Astrocyte of the cerebellum (primary cell): Measurements from ENCODE around the gene XKR7.

Experiments used
- DNase-seq: peaks from one replicate; pipeline ENCODE4 v3.0.0-alpha.2; 2011; ENCODE audit warnings: low read depth
- H3K4me3 ChIP-seq: 2 replicates; pipeline ENCODE4 v1.5.1; 2011; ENCODE audit warnings: mild to moderate bottlenecking, low read depth, low read length, moderate library complexity
- in situ Hi-C: cut with HindIII; loops from 2 replicates; pipeline ENCODE4 v1.10.0; 2017; ENCODE audit warnings: low sequenced_read_pairs
- TF ChIP-seq, protein P1 (sequence below): IDR thresholded peaks from 2 replicates; pipeline ENCODE4 v1.5.1; 2012; ENCODE audit warnings: low read length, low read depth, moderate library complexity, mild to moderate bottlenecking; ENCODE audit errors: missing control alignments

Gene XKR7

DNA sequence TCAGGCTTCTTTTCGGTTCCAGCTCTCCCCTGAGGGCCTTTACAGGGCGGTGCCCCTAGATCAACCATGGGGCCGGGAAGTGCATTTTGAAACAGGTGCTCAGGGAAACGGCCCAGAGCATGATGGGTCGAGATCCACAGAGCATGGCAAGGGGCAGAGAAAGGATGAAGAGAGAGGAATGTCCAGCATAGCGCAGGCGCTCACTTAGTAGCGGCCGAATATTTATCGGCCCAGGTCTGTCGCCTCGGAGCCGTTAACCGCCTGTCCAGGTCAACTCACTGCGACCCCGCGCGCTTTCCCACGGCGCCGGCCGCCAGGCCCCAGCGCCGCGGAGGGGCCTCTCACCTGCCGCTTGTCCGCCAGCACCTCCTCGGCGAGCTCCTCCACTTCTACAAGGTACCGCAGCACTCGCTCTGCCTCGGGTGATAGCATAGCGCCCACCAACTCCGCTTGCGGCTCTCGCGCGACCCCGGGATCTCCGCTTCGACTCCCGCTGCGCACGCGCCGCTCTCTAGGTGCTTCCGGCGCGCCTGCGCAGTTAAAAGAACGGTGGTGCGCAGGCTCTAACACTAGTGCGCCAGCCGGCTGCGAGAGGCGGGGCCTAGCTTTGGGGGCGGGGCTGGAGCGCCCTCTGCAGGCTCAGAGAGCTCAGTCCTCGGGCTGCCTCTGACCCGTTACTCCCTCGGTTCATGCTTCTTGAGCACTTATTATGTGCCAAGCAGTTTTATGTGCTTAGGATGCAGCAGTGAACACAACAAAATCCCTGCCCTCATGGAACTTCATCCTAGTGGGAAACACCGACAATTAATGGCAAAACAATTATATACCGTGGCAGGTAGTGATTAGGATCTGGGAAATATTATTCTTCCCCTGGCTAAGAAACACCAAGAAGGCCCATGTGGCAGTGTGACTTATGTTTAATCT is 16.2 kb upstream of the XKR7 start, which contains the start of gene PDRG1:
Gene PDRG1, minus strand, starts transcription at position 517 of the 924 bp plus-strand sequence. Its CDS starts 85 bp downstream, at position 432.
- peak; percentile 88 for DNase-seq
- peak within 1 kb of the TSS; percentile 76 for H3K4me3 ChIP-seq
- TF ChIP-seq, protein P1, sequence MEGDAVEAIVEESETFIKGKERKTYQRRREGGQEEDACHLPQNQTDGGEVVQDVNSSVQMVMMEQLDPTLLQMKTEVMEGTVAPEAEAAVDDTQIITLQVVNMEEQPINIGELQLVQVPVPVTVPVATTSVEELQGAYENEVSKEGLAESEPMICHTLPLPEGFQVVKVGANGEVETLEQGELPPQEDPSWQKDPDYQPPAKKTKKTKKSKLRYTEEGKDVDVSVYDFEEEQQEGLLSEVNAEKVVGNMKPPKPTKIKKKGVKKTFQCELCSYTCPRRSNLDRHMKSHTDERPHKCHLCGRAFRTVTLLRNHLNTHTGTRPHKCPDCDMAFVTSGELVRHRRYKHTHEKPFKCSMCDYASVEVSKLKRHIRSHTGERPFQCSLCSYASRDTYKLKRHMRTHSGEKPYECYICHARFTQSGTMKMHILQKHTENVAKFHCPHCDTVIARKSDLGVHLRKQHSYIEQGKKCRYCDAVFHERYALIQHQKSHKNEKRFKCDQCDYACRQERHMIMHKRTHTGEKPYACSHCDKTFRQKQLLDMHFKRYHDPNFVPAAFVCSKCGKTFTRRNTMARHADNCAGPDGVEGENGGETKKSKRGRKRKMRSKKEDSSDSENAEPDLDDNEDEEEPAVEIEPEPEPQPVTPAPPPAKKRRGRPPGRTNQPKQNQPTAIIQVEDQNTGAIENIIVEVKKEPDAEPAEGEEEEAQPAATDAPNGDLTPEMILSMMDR = peak; percentile 93
- in situ Hi-C loops = no loop called here

DNA sequence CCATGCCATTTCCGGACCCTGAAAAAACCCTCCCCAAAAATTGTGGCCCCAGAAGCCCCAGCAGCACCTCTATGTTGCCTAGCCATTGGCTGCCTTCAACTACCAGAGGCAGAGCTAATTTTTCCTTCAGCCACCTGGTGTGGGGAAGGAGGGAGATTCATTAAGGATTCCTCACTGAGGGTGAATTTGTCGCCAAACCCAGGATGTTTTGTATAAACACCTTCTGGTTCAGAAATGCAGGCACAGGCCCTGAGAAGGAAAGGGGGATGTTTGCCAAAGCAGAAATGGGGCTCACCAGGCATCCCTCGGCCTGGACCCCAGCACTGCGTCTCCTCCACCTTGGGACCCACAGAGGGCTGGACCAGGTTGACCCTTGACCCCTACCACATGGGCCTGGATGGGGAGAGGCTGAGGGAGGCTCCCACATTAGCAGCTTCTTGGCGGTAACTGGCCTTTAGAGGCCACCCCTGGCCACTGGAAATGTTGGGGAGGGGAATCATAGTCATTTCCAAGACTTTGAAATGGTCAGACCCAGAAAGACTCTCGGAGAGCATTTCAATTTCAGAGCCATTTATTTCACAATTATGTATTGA is 14.3 kb upstream of the XKR7 start:
- in situ Hi-C loops = no loop called here
- H3K4me3 ChIP-seq = no peak overlapping the region
- TF ChIP-seq, protein P1 = no peak
- DNase-seq = no peak

GRCh38 chr20:31954500-31954899 is 13.5 kb upstream of the XKR7 start:
- DNase-seq = no peak
- TF ChIP-seq, protein P1 = no peak
- in situ Hi-C loops = no loop called here
- H3K4me3 ChIP-seq = no peak overlapping the region

DNA sequence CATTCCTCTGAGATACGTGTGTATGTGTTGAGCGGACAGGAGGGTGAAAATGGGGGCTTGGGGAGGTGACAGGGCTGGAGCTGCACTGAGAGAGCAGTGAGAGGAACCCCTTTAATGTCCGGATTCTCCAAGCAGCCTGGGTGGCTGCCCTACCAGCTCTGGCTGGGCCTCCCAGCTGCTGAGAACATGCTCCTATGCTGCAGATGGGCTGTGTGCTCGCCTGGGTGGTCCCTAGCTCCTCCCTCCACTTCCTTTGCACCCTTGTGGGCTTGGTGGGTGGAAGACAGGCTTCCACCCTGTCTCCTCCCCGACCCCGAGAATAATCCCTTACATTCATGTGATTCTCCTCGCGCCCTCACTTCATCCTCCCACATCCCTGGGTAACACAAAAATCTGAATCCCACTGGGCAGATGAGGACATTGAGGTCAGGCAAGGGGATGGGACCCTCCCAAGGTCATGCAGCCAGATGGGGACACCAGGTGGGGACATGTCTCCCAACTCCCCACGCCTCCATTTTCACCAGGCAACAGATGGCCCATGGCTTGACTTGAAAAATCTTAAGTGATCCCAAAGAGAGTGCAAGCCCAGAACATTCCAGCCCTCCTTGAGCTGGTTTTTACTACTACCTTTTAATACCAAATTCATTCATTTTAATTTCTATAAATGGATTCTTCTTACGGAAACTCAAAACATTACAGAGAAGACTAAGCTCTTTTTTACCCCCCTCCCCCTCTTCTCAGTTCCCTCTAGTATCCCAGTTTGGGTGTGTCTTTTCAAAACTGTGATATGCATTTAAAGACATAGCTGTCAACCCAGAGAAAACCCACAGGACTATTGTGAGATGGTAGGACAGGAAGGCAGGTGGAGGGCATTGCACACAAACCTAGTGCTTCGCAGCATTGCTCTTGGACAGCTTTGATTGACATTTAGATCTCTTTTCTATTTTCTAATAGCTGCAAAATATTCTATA is 11.1 kb upstream of the XKR7 start:
- no peak overlapping the region for H3K4me3 ChIP-seq
- DNase-seq = no peak
- in situ Hi-C loops = no loop called here
- TF ChIP-seq, protein P1 = no peak

GRCh38 chr20:31962761-31963160 is 5.2 kb upstream of the XKR7 start:
- in situ Hi-C loops = no loop called here
- TF ChIP-seq, protein P1 = no peak
- no peak overlapping the region for H3K4me3 ChIP-seq
- no peak for DNase-seq

DNA sequence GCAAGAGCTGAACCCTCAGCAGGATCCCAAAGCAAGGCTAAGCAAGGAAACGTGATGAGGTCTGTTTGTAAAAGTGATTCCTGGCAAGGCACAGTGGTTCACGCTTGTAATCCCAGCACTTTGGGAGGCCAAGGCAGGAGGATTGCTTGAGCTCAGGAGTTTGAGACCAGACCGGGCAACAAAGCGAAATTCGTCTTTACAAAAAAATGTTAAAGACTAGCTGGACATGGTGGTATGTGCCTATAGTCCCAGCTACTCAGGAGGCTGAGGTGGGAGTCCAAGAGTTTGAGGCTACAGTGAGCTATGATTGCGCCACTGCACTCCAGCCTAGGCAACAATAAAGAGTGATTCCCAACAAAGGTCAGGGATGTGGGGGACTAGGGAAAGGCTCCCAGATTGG is 4.1 kb upstream of the XKR7 start:
- no peak for DNase-seq
- in situ Hi-C loops = no loop called here
- TF ChIP-seq, protein P1 = no peak
- H3K4me3 ChIP-seq = no peak overlapping the region
